DMS53 treated with DMSO at 0.1 percent for 48 hours (cell line): Measurements from ENCODE around the gene PIP4K2B.
"Not testable (repeated sequence)": the region's sequence is repeated elsewhere in the genome, so short reads cannot be mapped to it uniquely, and the experiment has no call there.

Source experiments
- DNase-seq: peaks from one replicate; lab custom pipeline; 2025; ENCODE audit not compliant: unreplicated experiment; lab: John Stamatoyannopoulos, UW

PIP4K2B gene

GRCh38 chr17:38730526-38731379 lies 68.6 kb downstream of the PIP4K2B start:
- no peak for DNase-seq

- peak; percentile 25 for DNase-seq
Measured at GRCh38 chr17:38729886-38730525, 69.3 kb downstream of the PIP4K2B start, which contains the start of gene CISD3. Gene CISD3 (plus strand): TSS chr17:38730341. CDS start chr17:38730359, 18 bp downstream.

- no peak for DNase-seq
Measured at GRCh38 chr17:38729368-38729885, 69.9 kb downstream of the PIP4K2B start.

- no peak for DNase-seq
Measured at GRCh38 chr17:38728290-38728831, 71.0 kb downstream of the PIP4K2B start.

GRCh38 chr17:38727736-38728135 lies 71.6 kb downstream of the PIP4K2B start:
- no peak for DNase-seq

GRCh38 chr17:38726145-38726544 lies 73.2 kb downstream of the PIP4K2B start:
- DNase-seq: not testable (repeated sequence)

GRCh38 chr17:38725066-38725465 lies 74.3 kb downstream of the PIP4K2B start:
- DNase-seq: no peak

- DNase-seq: no peak
Measured at GRCh38 chr17:38724337-38724988, 74.9 kb downstream of the PIP4K2B start.

- DNase-seq: no peak
Measured at GRCh38 chr17:38721802-38722201, 77.6 kb downstream of the PIP4K2B start.

DNA sequence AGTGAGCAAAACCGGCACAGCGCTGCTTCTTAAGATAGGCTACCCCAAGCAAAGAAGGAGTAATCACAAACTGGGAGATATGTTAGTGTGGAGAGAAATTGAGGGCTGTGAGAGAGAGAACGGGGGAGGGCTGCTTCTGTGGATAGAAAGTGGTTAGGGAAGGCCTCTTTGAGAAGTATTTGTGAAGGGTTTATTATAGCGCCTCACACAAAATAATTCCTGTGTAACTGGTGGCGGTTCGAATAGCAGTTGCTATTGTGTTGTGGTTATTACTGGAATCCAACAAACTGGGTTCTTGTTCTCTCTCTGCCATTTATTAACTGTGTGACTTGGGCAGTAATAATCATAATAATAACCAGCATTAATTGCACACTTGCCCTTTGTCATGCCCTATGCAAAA lies 78.4 kb downstream of the PIP4K2B start:
- DNase-seq: no peak

DNA sequence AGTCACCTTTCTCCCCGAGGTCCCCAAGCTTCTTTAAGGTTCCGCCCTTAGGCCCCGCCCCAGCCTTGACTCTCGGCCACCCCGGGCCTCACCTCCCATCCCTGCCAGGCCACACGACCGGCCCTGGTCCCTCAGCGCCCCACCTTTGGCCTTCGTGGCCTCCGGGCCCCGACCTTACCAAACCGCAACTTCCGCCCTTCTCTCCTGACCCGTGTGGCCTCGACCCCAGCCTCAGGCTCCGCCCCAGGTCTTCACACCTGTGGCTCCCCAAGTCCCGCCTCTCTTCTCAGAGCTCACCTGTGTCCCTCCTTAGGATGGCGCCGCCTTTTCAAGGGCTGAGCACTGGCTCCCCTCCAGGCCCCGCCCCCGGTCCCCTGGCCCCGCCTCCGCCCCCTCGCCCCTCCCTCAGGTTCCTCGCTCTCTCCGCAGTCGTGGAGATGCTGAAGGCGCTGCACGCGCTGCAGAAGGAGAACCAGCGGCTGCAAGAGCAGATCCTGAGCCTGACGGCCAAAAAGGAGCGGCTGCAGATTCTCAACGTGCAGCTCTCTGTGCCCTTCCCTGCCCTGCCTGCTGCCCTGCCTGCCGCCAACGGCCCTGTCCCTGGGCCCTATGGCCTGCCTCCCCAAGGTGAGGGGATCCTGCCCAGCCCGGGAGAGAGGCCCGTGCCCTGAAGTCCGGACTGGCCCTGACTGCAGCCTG lies 79.3 kb downstream of the PIP4K2B start:
- no peak for DNase-seq

- no peak for DNase-seq
Measured at GRCh38 chr17:38719289-38719942, 79.9 kb downstream of the PIP4K2B start.

DNA sequence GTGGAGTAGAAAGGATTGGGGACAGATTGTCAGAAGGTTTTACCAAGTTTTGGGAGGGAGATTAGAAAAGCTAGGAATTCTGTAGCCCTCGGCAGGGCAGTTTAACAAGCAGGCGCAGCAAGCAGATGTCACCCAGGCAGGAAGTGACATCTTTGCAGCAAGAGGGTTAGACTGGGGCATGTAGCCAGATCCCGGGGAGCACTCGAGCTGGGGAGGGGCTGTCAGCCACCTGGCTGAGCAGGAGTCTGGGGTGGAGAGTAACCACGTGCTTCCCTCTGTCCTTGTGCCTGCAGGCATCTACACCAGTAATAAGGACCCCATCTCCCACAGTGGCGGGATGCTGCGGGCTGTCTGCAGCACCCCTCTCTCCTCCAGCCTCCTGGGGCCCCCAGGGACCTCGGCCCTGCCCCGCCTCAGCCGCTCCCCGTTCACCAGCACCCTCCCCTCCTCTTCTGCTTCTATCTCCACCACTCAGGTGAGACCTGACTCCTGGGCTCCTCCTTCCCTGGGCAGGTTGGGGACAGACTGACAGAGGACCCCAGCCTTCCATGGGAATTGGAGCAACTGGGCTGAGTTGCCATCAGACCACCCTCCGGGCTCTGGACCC lies 82.1 kb downstream of the PIP4K2B start:
- DNase-seq: no peak

DNA sequence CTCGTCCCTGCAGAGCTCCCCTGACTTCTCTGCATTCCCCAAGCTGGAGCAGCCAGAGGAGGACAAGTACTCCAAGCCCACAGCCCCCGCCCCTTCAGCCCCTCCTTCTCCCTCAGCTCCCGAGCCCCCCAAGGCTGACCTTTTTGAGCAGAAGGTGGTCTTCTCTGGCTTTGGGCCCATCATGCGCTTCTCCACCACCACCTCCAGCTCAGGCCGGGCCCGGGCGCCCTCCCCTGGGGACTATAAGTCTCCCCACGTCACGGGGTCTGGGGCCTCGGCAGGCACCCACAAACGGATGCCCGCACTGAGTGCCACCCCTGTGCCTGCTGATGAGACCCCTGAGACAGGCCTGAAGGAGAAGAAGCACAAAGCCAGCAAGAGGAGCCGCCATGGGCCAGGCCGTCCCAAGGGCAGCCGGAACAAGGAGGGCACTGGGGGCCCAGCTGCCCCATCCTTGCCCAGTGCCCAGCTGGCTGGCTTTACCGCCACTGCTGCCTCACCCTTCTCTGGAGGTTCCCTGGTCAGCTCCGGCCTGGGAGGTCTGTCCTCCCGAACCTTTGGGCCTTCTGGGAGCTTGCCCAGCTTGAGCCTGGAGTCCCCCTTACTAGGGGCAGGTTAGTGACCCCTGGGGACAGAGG lies 82.9 kb downstream of the PIP4K2B start:
- no peak for DNase-seq
